GM19438 (cell line): Measurements from ENCODE around the gene RAB23.
"Not testable (repeated sequence)": the region's sequence is repeated elsewhere in the genome, so short reads cannot be mapped to it uniquely, and the experiment has no call there.

Experiments
- ATAC-seq: cut with Tn5 transposase; IDR thresholded peaks from one replicate; pipeline ENCODE4 v1.9.1; 2021; ENCODE audit warnings: low read depth; ENCODE audit not compliant: unreplicated experiment

The RAB23 gene

DNA sequence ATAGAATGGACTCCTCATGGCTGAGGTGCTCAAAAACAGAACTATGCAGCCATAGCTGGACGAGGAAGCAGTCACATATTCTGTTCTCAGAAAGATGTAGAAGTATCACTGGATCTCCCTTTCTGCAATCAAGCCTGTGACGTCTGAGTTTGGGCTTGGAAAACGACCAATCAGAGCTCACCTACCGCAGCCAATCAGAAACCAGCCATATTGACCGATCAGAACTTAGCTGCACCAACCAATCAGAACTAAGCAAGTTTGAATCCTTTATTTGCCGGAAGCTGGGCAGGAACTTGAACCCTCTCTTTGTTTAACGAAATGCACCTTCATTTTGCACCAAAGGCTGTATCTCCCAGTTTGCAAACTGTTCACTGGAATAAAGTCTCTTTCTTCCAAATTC is 21.8 kb upstream of the RAB23 start:
- no peak for ATAC-seq

DNA sequence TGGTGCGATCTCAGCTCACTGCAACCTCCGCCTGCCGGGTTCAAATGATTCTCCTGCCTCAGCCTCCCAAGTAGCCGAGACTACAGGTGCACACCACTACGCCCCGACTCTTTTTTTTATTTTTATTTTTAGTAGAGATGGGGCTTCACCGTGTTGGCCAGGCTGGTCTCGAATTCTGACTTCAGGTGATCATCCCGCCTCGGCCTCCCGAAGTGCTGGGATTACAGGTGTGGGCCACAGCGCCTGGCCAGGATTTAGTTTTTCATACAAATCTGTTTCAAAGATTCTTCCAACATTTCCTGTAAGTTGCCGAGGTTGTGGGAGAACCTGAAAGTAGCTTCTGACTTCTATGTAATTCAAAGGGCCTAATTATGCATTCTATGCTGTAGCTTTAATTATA is 21.4 kb upstream of the RAB23 start:
- ATAC-seq: not testable (repeated sequence)

GRCh38 chr6:57242505-57242904 is 20.4 kb upstream of the RAB23 start:
- ATAC-seq: no peak

DNA sequence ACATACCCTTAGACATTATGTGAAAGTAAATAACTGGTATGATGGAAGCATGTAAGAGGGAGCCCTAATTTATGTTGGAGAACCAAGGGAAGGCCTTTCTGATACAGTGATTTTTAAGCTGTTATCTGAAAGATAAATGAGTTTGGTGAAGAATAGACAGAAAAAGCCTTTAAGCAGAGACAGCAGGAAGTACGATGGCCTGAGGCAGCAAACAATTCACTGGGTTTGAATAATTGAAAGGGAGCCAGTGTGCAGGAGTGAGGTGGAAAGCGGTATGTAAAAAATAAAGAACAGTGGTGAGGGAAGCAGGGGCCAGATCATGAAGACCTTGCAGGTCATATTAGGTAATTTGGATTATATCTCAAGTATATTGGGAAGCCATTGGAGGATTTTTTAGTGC is 4.1 kb upstream of the RAB23 start:
- ATAC-seq: no peak

DNA sequence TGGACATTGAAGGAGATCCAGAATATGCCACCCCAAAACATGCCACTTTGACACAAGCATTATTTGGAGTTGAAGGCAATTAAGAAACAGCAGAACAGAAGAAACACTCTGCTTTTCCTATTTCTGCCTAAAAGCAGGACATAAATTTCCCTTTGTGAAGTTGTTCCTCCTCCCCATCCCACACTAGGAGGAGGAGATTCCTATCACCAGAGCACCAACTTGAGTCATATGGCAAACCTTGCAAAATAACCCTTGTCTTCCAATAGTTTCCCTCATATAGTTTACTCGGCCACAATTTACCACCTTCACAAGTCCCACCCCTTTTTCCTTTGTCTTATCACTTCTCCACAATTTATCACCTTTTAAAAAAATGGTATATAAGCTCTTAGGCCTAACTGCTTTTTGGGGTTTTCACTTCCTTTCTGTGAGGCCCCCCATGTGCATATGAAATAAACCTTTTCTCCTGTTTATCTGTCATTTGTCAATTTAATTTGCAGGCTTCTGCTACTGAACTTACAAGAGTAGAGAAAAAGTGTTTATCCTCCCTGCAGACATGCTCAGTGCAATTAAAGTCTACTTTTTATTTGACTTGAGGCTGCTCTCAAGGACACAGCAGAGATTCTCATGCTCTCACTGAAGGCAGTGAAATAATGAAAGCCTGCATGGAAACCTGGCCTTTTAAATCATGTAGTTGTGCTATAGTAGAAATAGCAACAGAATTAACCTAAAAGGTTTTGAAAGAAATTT is 2.8 kb upstream of the RAB23 start:
- no peak for ATAC-seq

GRCh38 chr6:57222743-57223077 is 603 bp upstream of the RAB23 start:
- no peak for ATAC-seq

DNA sequence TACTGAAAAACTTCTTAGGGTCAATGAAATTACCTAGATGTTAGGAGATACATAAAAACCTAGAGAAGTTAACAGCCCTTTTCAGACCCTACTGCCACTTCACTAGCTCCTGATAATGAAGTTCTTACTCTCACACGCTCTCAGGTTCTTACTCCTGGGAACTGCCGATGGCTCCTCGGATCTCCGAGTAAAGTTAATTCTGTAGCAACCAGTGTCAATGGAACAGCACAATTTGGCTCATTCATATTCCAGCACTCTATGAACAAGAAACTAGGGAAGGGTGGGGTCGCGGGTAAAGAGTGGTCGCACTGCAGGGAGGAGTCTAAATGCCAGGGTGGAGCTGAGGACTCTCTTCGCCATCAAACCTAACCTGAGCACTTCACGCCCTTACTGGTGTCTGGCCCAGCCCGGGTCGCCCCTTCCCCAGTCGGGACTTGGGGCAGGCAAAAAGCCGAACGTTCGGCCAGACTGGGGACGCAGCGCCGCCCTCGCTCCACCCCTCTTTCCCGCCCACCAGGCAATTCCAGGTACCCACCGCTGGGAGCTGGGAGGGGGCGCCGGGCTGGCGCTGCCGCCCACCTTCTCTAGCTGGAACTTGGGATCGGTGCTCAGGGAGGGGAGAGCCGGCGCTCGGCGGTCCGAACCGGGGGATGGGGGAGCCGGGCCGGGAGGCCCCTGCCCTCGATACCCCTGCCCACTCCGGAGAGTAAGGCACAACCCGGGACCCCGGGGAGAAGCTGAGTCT is 744 bp downstream of the RAB23 start:
- peak; percentile 57 for ATAC-seq

- no peak for ATAC-seq
Measured at GRCh38 chr6:57220083-57220703, 1.9 kb downstream of the RAB23 start.

DNA sequence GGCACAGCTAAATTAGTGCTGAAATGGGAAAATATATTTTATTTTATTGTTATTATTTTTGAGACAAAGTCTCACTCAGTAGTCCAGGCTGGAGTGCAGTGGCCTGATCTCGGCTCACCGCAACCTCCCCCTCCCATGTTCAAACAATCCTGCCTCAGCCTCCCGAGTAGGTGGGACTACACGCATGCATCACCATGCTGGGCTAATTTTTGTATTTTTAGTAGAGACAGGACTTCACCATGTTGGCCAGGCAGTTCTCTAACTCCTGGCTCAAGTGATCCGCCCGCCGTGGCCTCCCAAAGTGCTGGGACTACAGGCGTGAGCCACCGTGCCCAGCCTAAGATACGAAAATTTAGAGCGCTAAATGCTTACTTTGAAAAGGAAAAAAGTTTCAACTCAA is 4.8 kb downstream of the RAB23 start:
- no peak for ATAC-seq

DNA sequence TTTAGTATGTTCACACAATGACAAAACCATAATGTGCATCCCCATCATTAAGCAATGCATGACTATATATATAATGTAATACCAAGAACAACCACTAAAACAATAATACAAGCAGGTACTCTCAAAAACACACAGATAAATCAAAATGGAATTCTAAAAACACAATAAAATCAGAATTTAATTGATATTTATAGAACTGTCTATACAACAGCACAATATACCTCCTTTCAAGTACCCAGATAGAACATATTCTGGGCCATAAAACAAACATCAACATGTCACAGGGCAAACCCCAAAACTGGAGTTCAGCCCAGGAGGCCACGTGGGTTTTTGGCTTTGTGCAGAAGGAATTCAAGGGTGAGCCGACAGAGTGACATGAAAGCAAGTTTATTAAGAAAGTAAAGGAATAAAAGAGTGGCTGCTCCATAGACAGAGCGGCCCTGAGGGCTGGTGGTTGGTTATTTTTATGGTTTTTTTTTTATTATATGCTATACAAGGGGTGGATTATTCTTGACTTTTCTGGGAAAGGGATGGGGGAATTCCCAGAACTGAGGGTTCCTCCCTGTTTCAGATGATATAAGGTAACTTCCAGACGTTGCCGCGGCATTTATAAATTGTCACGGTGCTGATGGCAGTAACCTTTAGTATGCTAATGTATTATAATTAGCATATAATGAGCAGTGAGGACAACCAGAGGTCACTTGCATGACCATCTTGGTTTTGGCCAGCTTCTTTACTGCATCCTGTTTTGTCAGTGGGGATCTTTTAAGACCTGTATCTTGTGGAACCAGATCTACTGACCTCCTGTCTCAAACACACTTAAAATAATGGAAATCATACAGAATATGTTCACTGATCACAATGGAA is 5.6 kb downstream of the RAB23 start:
- ATAC-seq: no peak

DNA sequence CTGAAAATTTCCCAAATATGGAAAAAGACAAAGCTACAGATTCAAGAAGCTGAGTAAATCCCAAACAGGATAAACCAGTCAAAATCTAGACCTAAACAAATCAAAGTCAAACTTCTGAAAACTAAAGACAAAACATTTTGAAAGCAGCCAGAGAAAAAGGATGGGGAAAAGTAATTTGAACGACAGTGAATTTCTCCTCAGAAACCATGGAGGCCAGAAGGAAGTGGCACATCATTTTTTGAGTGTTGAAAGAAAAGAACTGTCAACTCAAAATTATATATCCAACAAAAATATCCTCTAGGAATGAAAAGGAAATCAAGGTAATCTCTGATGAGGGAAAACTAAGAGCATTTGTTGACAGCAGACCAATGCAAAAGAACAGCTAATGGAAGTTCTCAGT is 6.8 kb downstream of the RAB23 start:
- ATAC-seq: no peak

GRCh38 chr6:57210060-57210459 is 12.0 kb downstream of the RAB23 start:
- no peak for ATAC-seq

DNA sequence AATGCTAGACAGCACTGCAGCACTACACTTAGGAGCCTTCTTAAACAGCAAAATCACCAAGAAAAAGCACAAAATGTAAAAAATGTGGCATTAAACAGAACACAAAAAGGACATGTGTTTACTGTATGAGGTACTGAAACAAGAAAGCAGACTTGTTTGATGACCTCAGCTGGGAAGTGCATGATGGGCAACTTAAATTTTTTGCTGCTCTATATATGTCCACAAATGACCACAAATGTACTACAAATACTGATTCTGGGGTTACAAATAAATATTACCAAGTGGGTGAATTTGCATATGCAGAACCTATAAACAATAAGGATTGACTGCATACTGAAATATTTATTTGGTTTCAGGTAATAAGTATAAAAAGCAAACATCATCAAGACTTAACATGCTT is 13.1 kb downstream of the RAB23 start:
- no peak for ATAC-seq

- no peak for ATAC-seq
Measured at GRCh38 chr6:57207872-57208271, 14.2 kb downstream of the RAB23 start.

DNA sequence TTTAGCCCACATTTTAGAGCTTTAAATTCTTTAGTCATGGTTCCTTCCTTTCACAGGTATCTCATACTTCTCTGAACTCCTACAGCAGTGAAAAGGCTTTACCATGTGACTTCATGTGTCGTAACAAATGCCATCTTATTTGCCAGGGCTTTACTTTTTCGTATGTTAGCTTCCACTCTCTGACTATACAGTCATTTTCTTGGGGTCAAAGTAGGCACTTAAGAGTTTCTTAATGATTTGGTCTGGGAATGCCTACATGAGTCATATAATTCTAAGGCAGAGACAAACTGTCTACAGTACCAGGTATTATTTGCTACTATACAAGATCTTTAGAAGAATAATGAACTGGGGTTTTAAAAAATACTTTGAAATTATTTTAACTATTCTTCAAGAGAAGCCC is 15.0 kb downstream of the RAB23 start:
- no peak for ATAC-seq

DNA sequence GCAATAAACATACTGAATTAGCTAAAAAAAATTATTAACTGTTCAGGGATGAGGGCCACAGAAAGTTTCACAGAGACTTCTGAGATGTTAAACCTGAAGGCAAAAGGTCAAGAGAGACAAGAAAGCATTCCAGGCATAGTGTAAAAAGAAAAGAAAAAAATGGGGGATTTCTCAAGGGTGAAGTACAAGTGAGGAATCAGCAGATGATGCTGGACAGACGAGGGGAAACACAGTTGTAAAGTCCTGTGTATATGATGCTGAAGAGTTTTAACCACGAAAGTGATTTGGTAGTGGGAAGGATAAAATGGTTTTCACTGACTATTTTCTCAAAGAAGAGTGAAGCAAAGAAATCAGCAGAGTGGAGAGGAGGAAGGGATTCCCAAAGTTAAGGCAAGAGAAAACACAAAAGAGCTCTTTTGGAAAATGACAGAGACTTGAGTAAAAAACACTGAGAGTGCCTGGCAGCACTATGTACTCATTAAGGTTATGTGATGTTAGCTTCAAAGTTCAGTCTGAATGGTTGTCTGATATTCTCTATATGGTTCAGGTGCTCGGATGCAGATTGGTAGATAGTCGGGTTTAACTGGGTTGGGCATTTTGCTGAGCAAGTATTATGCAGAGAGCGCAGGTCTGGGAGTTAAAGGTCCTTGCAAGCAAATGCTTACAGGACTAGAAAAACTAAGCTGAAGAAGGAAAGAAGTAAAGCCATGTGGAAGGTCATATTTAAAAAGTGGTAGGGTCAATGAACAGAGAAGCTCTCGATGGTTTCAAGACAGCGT is 16.4 kb downstream of the RAB23 start:
- no peak for ATAC-seq

DNA sequence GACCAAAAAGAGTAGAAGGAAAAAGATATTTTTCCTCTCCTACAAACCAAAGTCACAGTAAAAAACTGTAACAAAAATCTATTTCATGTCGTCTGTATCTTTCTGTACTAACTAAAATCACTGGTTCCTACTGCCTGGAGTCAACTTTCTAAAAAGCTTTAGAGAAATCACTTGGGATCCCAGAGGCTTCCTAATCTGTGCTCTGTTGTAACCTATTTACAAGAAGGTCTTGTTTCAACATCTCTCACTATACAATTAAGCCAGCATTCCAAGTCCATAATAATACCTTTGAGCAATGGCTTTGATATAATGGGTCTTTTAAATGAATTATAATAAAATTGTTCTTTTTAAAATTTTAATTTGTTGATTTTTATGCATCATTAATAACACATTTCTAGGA is 20.4 kb downstream of the RAB23 start:
- no peak for ATAC-seq

GRCh38 chr6:57198926-57199636 is 23.0 kb downstream of the RAB23 start:
- ATAC-seq: no peak

- ATAC-seq: no peak
Measured at GRCh38 chr6:57195457-57195856, 26.6 kb downstream of the RAB23 start.

GRCh38 chr6:57193177-57193576 is 28.9 kb downstream of the RAB23 start:
- ATAC-seq: no peak
